NCI-H1436 treated with DMSO at 0.1 percent for 48 hours (cell line): ENCODE results near the gene ATF2.

Experiments
- DNase-seq: peaks from one replicate; lab custom pipeline; 2025; lab: John Stamatoyannopoulos, UW

ATF2 gene, protein sequence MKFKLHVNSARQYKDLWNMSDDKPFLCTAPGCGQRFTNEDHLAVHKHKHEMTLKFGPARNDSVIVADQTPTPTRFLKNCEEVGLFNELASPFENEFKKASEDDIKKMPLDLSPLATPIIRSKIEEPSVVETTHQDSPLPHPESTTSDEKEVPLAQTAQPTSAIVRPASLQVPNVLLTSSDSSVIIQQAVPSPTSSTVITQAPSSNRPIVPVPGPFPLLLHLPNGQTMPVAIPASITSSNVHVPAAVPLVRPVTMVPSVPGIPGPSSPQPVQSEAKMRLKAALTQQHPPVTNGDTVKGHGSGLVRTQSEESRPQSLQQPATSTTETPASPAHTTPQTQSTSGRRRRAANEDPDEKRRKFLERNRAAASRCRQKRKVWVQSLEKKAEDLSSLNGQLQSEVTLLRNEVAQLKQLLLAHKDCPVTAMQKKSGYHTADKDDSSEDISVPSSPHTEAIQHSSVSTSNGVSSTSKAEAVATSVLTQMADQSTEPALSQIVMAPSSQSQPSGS

GRCh38 chr2:175167792-175168563, at the start of gene ATF2:
Gene ATF2, minus strand, starts transcription at chr2:175168203. Its CDS starts 31,760 bp downstream, at chr2:175136443.
- DNase-seq = peak; percentile 95

DNA sequence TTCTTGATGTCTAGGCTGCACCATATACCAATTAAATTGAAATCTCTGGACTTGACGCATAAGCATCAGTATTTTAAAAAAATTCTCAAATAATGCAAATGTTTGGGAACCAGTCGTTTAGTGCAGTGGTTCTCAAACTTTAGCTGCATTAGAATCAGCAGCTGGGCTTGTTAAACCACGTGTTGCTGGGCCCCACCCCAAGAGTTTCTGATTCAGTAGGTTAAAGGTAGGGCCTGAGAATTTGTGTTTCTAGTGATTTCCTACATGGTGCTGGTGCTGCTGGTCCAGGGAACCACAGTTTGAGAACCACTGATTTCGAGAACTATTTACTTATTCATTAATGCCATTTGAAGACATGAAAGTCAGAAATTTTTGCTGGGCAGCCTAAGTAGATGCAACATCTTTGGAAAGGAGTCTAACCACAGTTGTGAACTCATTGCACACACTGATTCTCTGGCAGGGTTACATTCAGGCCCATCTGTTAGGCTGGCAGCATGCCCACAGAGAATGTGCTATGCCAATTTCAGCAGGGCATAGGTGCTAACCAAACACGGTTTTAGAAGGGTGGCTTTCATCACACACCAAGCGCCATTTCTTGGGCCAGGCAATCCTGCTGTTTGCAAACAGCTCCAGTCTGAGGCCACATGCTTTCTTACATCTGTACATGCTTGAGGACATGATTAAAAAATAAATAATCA, 39.9 kb upstream of the ATF2 start:
- DNase-seq = no peak

- no peak for DNase-seq
These were observed 38.9 kb upstream of the ATF2 start for GRCh38 chr2:175206866-175207265.

DNA sequence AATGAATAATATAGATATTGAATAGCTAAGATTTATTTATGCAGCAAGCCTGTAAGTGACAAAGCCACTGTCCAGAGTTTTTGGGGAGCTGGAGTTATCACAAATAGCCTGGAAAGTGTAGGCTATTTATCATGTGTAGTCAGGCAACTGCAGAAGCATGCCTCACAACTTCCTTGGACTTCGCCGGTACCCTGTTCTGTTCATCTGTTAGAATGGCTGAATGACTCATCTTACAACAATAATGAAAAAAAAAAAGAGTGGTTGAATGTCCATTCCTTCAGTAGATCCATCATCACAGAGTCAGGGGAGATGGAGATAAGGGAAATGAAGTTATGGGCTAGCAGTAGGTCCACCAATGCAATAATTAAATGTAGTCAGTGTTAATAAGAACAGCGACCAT, 37.5 kb upstream of the ATF2 start:
- no peak for DNase-seq

DNA sequence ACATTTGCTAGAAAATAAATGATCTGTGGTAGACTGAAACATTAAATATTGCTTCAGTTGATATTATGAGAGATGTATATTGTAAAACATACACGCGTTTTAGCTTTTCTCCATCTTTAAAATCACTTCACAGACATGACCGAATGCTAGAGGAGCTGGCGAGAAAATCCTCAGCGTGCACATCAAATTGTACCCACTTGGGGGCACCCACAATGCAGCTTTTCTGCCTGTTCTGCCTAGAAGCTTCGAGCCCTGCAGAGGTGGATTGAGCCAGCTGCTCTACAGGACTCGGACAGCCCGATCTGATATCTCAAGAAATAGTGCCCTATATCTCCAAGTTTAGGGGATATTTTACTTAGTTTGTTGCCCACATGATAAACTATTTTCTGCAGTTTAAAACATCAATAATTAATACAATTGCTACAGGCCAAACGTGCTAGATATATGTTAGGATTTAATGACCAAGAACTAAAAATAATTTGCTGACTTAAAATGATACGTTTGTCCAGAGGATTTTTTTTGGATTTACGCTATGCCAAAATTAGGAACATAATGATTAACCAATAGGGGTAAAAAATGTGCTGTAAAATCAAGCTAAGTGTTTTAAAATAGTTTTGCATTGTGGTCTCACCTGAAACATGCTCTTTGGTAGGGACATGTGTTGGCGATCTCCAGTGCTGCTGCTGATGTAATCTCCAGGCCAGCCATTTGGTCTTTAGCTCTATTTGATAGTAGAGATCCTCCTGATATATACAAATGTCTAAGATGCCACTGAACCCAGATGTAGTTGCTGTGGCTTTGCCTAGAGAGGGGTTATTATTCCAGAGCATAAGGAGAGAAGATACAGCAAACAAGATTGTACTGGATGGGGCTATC, 35.9 kb upstream of the ATF2 start:
- no peak for DNase-seq

- no peak for DNase-seq
These were observed 27.0 kb upstream of the ATF2 start for GRCh38 chr2:175195012-175195411.

GRCh38 chr2:175188761-175189160, 20.8 kb upstream of the ATF2 start:
- DNase-seq = no peak

DNA sequence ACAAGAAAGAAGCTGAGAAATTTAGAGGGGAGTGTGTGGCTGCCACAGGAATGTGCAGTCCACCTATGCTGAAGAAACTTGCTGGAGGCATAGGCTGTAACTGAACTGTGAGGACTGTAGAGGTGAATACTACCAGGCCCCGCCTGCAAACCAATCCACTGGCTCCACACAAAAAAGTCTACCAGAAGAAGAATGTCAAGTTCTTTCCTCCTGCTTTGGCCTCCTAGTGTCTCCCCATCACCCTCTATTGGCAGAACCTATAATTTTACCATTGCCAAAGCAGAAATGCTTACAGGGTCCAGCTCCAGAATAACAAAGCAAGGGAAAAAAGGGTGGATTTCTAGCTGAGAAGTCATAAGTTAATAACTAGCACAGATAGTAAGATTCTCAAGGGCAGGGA, 19.4 kb upstream of the ATF2 start:
- no peak for DNase-seq

DNA sequence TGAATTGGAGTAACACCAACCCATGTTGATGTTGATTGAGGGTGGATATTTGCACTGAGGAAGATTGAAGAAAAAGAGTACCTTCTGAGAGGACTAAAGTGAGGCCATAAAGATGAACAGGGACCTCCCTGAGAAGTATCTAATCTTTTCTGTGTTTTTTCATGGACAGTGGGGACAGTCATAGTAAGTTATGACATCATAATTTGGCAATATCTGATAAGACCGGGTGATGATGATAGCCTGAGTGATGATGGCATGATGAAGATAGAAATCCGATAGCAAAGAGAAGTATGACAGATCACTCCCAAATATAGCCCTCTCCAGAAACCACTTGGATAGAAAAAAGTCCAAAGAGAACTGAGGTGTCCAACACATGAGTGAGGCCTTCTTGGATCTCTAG, 15.7 kb upstream of the ATF2 start:
- DNase-seq = no peak

- no peak for DNase-seq
These were observed 13.9 kb upstream of the ATF2 start for GRCh38 chr2:175181877-175182308.

DNA sequence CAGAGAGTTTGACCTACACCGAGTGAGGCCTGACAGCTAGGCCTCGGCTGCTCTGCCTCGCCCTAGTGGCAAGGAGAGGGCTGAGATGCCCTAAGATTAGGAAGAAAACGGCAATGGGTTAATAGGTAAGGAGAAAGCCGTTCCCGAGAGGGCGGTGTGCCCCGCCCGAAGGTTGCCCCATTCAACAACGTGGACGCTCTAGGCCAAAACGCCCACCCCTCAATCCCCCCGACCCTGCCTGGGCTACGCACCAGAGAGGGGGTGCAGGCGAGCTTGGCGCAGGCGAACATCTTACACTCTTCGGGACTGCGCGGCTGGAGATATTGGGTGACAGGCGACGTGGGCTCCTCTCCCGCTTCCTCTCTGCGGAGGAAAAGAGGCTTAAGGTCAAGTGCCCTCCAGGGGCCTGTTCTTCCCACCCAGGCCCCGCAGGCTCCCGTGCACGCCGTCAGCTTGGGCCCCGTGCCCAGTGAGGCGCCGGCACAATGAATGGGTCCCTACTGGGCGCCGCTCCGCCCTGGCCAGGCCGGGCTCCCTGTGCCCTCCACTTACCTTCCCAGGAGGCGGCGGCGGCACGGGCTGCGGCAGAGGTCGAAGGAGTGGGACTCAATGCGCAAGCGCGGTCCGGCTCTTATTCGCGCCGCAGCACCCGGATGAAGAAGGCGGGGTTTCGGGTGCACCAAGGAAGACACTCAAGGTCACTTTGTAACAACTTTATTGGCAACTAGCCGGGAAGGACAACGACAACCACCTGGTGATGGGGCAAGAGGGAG, 13.3 kb upstream of the ATF2 start, which contains the start of gene ATP5MC3:
ATP5MC3 (minus strand) TSS at position 607 of the 773 bp plus-strand sequence; CDS start at position 290, 317 bp downstream.
- DNase-seq = peak; percentile 85

GRCh38 chr2:175180701-175181103, 12.7 kb upstream of the ATF2 start:
- no peak for DNase-seq

DNA sequence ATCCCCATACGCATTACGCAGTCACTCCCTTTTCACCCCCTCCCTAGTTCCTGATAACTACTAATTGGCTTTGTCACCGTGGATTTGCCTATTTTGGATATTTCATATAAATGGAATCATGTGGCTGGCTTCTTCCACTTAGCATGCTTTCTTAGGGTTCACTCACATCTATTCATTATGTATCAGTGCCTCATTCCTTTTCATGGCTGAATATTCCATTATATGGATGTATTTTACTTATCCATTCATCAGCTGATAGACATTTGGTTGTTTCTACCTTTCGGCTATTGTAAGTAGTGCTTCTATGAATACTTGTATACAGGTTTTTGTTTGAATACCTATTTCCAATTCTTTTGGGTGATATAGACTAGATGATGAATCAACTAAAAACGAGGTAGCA, 8.6 kb upstream of the ATF2 start:
- DNase-seq = no peak

- no peak for DNase-seq
These were observed 7.9 kb upstream of the ATF2 start for GRCh38 chr2:175175896-175176295.

DNA sequence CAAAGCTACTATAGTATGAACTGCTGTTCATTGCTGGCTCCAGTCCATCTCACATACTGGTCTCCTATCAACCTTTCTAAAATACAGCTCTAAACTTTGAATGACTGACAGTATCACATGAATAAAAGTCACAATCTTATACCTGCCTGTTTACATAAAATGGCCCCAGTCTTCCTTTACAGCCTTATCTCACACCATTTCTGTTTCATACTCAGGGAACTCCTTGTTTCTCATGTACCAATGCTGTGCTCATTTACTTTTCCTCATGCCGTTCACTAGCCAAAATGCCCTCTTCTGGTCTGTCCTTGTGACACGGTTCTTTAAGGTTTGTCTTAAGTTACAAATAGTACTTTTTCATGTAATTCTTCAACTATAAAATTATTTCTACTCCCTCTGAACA, 7.3 kb upstream of the ATF2 start:
- no peak for DNase-seq

GRCh38 chr2:175170659-175171304, 2.8 kb upstream of the ATF2 start:
- no peak for DNase-seq

- DNase-seq = no peak
These were observed 1.2 kb upstream of the ATF2 start for GRCh38 chr2:175169191-175169590.

- DNase-seq = no peak
These were observed 552 bp upstream of the ATF2 start for GRCh38 chr2:175168564-175168945.

GRCh38 chr2:175167076-175167791, 769 bp downstream of the ATF2 start:
- DNase-seq = peak; percentile 6
